A549 (cell line): Measurements from ENCODE around the gene NUTF2. TPM values are rescaled to one million over a fixed set of nuclear protein-coding genes. Genes with fewer than 3 reads are reported as not detected.

Source experiments
- ATAC-seq, 2 experiments: fragments of 200-7000 bp in 1 of 2; fragments of >200 bp in 1 of 2; cut with Nextera tagmentation in 1 of 2; cut with Tn5 transposase in 1 of 2; 3 replicates each; pipeline versions ENCODE4 v1.8.0 to v1.9.1; 2018 to 2020; ENCODE audit warnings: mild to moderate bottlenecking in 1 of 2, moderate library complexity in 1 of 2
- CTCF ChIA-PET: fragments of 300-600 bp; sonication (Branson Sonifier 250); formaldehyde crosslinking; extraction: SDS; loops from one replicate; lab custom pipeline; 2021; ENCODE audit warnings: antibody characterized with exemption, inconsistent platforms; lab: Yijun Ruan, JAX
- POLR2A ChIA-PET: fragments of 350-600 bp; formaldehyde crosslinking; extraction: SDS; loops from one replicate; lab custom pipeline; 2021; ENCODE audit warnings: antibody characterized with exemption, inconsistent platforms; lab: Yijun Ruan, JAX
- DNase-seq, 2 experiments: peaks; one replicate each; pipeline versions ENCODE4 v3.0.0 to v3.0.0-alpha.2; 2011 to 2016; ENCODE audit warnings: low read depth in 1 of 2, low spot score in 1 of 2
- FAIRE-seq: peaks from 2 replicates; lab custom pipeline; 2011; peaks lifted over from hg19 to GRCh38; lab: Jason Lieb, UNC
- H3K27ac ChIP-seq, 2 experiments: fragments of >200 bp; sonication (Bioruptor Twin); formaldehyde crosslinking; 3 replicates each; pipeline ENCODE4 v1.5.1; 2016 to 2017
- H3K4me1 ChIP-seq: fragments of >200 bp; sonication (Bioruptor Twin); formaldehyde crosslinking; 3 replicates; pipeline ENCODE4 v1.6.1; 2016
- H3K4me2 ChIP-seq: fragments of >200 bp; sonication (Bioruptor Twin); formaldehyde crosslinking; 3 replicates; pipeline ENCODE4 v1.6.1; 2016
- H3K4me3 ChIP-seq: fragments of >200 bp; sonication (Bioruptor Twin); formaldehyde crosslinking; 3 replicates; pipeline ENCODE4 v1.5.1; 2016
- H3K9me3 ChIP-seq: fragments of >200 bp; sonication (Bioruptor Twin); formaldehyde crosslinking; 3 replicates; pipeline ENCODE4 v1.6.1; 2016
- CBX2 ChIP-seq: fragments of 200-600 bp; sonication (generic); IDR thresholded peaks from 2 replicates; pipeline ENCODE4 v1.6.1; 2016; ENCODE audit warnings: low read depth, mild to moderate bottlenecking, borderline replicate concordance
- CHD4 ChIP-seq: fragments of 200-600 bp; sonication (generic); IDR thresholded peaks from 2 replicates; pipeline ENCODE4 v1.6.1; 2016; ENCODE audit warnings: antibody characterized with exemption, mild to moderate bottlenecking, borderline replicate concordance
- ELK1 ChIP-seq: fragments of 150-350 bp; IDR thresholded peaks from 2 replicates; pipeline ENCODE4 v1.6.1; 2014; ENCODE audit warnings: low read depth, mild to moderate bottlenecking, low read length
- ESRRA ChIP-seq: fragments of 150-350 bp; IDR thresholded peaks from 2 replicates; pipeline ENCODE4 v1.6.1; 2014; ENCODE audit warnings: mild to moderate bottlenecking, low read length, borderline replicate concordance
- GATA3 ChIP-seq: IDR thresholded peaks from 2 replicates; pipeline ENCODE4 v1.6.1; 2012; ENCODE audit warnings: borderline replicate concordance
- HDAC2 ChIP-seq: fragments of 200-600 bp; sonication (generic); IDR thresholded peaks from 2 replicates; pipeline ENCODE4 v1.6.1; 2016
- HES2 ChIP-seq: fragments of >200 bp; sonication (Bioruptor Twin); formaldehyde crosslinking; IDR thresholded peaks from 2 replicates; pipeline ENCODE4 v1.6.1; 2016
- HMGXB4 ChIP-seq: fragments of 250-450 bp; sonication (Bioruptor Pico); IDR thresholded peaks from 2 replicates; pipeline ENCODE4 v1.5.0; 2021; ENCODE audit warnings: mild to moderate bottlenecking, moderate library complexity, borderline replicate concordance
- JUNB ChIP-seq: fragments of >200 bp; sonication (Bioruptor Twin); formaldehyde crosslinking; IDR thresholded peaks from 2 replicates; pipeline ENCODE4 v1.6.1; 2016
- KDM5A ChIP-seq: fragments of 200-600 bp; sonication (generic); IDR thresholded peaks from 2 replicates; pipeline ENCODE4 v1.6.1; 2016; ENCODE audit warnings: antibody characterized with exemption, mild to moderate bottlenecking
- MYC ChIP-seq: IDR thresholded peaks from 2 replicates; pipeline ENCODE4 v1.6.1; 2012; ENCODE audit warnings: mild to moderate bottlenecking, inconsistent platforms, low read length, improper control_type of control experiment, borderline replicate concordance
- NPAS2 ChIP-seq: fragments of 250-450 bp; sonication (Bioruptor Pico); IDR thresholded peaks from 2 replicates; pipeline ENCODE4 v1.8.0; 2022; ENCODE audit warnings: mild to moderate bottlenecking, moderate library complexity, borderline replicate concordance
- NR3C1 ChIP-seq: fragments of >200 bp; sonication (Bioruptor Twin); formaldehyde crosslinking; IDR thresholded peaks from 3 replicates; pipeline ENCODE4 v1.6.1; 2017
- POLR2AphosphoS2 ChIP-seq: conservative IDR thresholded peaks from 2 replicates; pipeline ENCODE4 v1.6.1; 2012; ENCODE audit warnings: low read length, improper control_type of control experiment, inconsistent platforms
- RNF2 ChIP-seq: fragments of 200-600 bp; sonication (generic); IDR thresholded peaks from 2 replicates; pipeline ENCODE4 v1.6.1; 2016; ENCODE audit warnings: low read depth, mild to moderate bottlenecking, antibody characterized with exemption, moderate library complexity, borderline replicate concordance
- SREBF2 ChIP-seq: fragments of 450-650 bp; IDR thresholded peaks from 2 replicates; pipeline ENCODE4 v1.6.1; 2014; ENCODE audit warnings: mild to moderate bottlenecking, moderate library complexity
- TFCP2L1 ChIP-seq: fragments of 250-450 bp; sonication (Bioruptor Pico); IDR thresholded peaks from 2 replicates; pipeline ENCODE4 v1.5.0; 2021; ENCODE audit warnings: mild to moderate bottlenecking
- TP53 ChIP-seq: fragments of 250-450 bp; sonication (Bioruptor Pico); IDR thresholded peaks from 2 replicates; pipeline ENCODE4 v1.5.0; 2021; ENCODE audit warnings: mild to moderate bottlenecking, moderate library complexity
- ZC3H11A ChIP-seq: fragments of 450-650 bp; IDR thresholded peaks from 2 replicates; pipeline ENCODE4 v1.6.1; 2014; ENCODE audit warnings: antibody characterized with exemption, mild to moderate bottlenecking
- ZNF302 ChIP-seq: fragments of 250-450 bp; sonication (Bioruptor Pico); IDR thresholded peaks from 2 replicates; pipeline ENCODE4 v1.9.0; 2021; ENCODE audit warnings: inconsistent platforms, mild to moderate bottlenecking, moderate library complexity
- WGBS: methylation state at CpG from one replicate; pipeline ENCODE4 v1.1.6; 2017; ENCODE audit errors: missing lambda C conversion rate; 5-methylcytosine and 5-hydroxymethylcytosine counted together
- polyA plus RNA-seq, 4 experiments: library from polyadenylated mRNA; depleted of rRNA in 3 of 4; stranded (reverse); fragments of >200 nt; fragmentation: RNase III in 1 of 4; extraction: RNeasy Plus Mini Kit Qiagen cat#74134 plus additional on column Dnase treatment in 1 of 4; gene quantifications; 2 replicates in 3 of 4; 3 replicates in 1 of 4; pipeline ENCODE4 v1.2.3, GENCODE V29; 2011 to 2017
- TF ChIP-seq, protein P1 (sequence below): IDR thresholded peaks from 2 replicates; pipeline ENCODE4 v1.6.1; 2012; ENCODE audit warnings: low read depth, borderline replicate concordance
- TF ChIP-seq, protein P2 (sequence below): fragments of >200 bp; sonication (Bioruptor Twin); formaldehyde crosslinking; IDR thresholded peaks from 3 replicates; pipeline ENCODE4 v1.6.1; 2016
- TF ChIP-seq, protein P3 (sequence below): fragments of >200 bp; sonication (Bioruptor Twin); formaldehyde crosslinking; IDR thresholded peaks from 3 replicates; pipeline ENCODE4 v1.5.1; 2016

NUTF2 gene
- polyA plus RNA-seq, 2 of the 4 experiments (the other 2 are of a cell fraction): 168 to 287 TPM

GRCh38 chr16:67885545-67885944, 38.8 kb downstream of the NUTF2 start (continued):
- no peak for TF ChIP-seq HES2
- TF ChIP-seq ESRRA: no peak

- no peak overlapping the region for H3K4me2 ChIP-seq
- CTCF ChIA-PET: interaction anchor here (0.8 to 17.4 kb wide), 11 partner anchors 11 to 365 kb away, joined by 3 to 370 read pairs (median 4); partner anchors contain the start of genes CTRL, EDC4 and PSMB10
- H3K4me3 ChIP-seq: no peak overlapping the region
- FAIRE-seq (no peak), DNase-seq (no peak), ATAC-seq (no peak)
- TF ChIP-seq JUNB: no peak
- TF ChIP-seq TP53: no peak
- no peak for TF ChIP-seq CBX2
- TF ChIP-seq HMGXB4 (CRISPR knock-in tag): no peak
- TF ChIP-seq, protein P1, sequence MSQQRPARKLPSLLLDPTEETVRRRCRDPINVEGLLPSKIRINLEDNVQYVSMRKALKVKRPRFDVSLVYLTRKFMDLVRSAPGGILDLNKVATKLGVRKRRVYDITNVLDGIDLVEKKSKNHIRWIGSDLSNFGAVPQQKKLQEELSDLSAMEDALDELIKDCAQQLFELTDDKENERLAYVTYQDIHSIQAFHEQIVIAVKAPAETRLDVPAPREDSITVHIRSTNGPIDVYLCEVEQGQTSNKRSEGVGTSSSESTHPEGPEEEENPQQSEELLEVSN: no peak
- TF ChIP-seq RNF2: no peak
- TF ChIP-seq NR3C1: no peak
- no peak for TF ChIP-seq KDM5A
- TF ChIP-seq CHD4: no peak
- no peak for TF ChIP-seq HDAC2
- TF ChIP-seq ZNF302 (CRISPR knock-in tag): no peak
- no peak for TF ChIP-seq ELK1
- no peak for TF ChIP-seq NPAS2
- TF ChIP-seq TFCP2L1: no peak
- no peak for TF ChIP-seq POLR2AphosphoS2
- TF ChIP-seq MYC: no peak
- TF ChIP-seq, protein P2, sequence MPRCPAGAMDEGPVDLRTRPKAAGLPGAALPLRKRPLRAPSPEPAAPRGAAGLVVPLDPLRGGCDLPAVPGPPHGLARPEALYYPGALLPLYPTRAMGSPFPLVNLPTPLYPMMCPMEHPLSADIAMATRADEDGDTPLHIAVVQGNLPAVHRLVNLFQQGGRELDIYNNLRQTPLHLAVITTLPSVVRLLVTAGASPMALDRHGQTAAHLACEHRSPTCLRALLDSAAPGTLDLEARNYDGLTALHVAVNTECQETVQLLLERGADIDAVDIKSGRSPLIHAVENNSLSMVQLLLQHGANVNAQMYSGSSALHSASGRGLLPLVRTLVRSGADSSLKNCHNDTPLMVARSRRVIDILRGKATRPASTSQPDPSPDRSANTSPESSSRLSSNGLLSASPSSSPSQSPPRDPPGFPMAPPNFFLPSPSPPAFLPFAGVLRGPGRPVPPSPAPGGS: no peak
- POLR2A ChIA-PET: no interaction called here
- WGBS: 95% methylated on average over 19 of the region's 19 CpGs
- H3K9me3 ChIP-seq: no peaks in the 10 kb centered on the region
- peaks cover 9% of the 10 kb centered on the region; the same call in 1 of the 3 replicates for H3K4me1 ChIP-seq
- H3K27ac ChIP-seq: no peak overlapping the region
These were observed 39.2 kb downstream of the NUTF2 start for GRCh38 chr16:67885976-67886375.

DNA sequence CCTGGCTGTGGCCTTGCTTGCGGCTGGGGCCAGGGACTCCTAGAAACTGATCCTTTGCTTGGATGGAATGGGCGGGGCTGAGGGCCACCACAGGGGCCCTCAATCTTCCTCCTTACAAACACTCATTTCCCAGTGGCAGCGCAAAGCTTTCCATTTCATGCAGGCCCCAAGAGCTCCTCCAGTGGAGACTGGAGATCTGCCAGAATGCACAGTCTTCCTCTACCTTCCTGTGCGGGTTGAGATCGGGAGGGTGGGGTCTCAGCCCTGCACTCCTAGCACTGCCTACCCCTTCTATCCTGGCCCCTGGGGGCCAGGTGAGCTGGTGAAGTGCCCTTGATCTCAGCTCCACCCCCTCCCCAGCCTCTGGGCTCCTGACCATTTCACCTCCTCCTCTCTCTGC, 39.7 kb downstream of the NUTF2 start:
- Histone ChIP-seq H3K4me2 (no peak overlapping the region), H3K9me3 (no peaks in the 10 kb centered on the region), H3K4me1 (peaks cover 9% of the 10 kb centered on the region; the same call in 1 of the 3 replicates), H3K4me3 (no peak overlapping the region), H3K27ac (no peak overlapping the region)
- ATAC-seq: no peak
- ChIA-PET CTCF (interaction anchor here (0.8 to 17.4 kb wide), 11 partner anchors 12 to 366 kb away, joined by 3 to 370 read pairs (median 4); partner anchors contain the start of genes CTRL, EDC4 and PSMB10), POLR2A (no interaction called here)
- TF ChIP-seq GATA3 (no peak), ESRRA (no peak), RNF2 (no peak), ZC3H11A (no peak), SREBF2 (no peak)
- TF ChIP-seq, protein P3, sequence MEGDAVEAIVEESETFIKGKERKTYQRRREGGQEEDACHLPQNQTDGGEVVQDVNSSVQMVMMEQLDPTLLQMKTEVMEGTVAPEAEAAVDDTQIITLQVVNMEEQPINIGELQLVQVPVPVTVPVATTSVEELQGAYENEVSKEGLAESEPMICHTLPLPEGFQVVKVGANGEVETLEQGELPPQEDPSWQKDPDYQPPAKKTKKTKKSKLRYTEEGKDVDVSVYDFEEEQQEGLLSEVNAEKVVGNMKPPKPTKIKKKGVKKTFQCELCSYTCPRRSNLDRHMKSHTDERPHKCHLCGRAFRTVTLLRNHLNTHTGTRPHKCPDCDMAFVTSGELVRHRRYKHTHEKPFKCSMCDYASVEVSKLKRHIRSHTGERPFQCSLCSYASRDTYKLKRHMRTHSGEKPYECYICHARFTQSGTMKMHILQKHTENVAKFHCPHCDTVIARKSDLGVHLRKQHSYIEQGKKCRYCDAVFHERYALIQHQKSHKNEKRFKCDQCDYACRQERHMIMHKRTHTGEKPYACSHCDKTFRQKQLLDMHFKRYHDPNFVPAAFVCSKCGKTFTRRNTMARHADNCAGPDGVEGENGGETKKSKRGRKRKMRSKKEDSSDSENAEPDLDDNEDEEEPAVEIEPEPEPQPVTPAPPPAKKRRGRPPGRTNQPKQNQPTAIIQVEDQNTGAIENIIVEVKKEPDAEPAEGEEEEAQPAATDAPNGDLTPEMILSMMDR: no peak
- DNase-seq: no peak
- FAIRE-seq: no peak
- 95% methylated on average over 5 of the region's 5 CpGs for WGBS
